Astrocyte (in vitro differentiated cells and primary cell): ENCODE data around the gene FAHD2A. TPM values are rescaled to one million over a fixed set of nuclear protein-coding genes. Genes with fewer than 3 reads are reported as not detected.
A peak's percentile ranks its signal among the peaks of the same experiment; 100 is the strongest.
"Not testable (repeated sequence)": the region's sequence is repeated elsewhere in the genome, so short reads cannot be mapped to it uniquely, and the experiment has no call there.

Source experiments
- DNase-seq: peaks from one replicate; pipeline ENCODE4 v3.0.0-alpha.2; 2010; ENCODE audit warnings: low read depth
- FAIRE-seq: peaks from 2 replicates; lab custom pipeline; 2011; peaks lifted over from hg19 to GRCh38; lab: Jason Lieb, UNC
- H2AFZ ChIP-seq: 2 replicates; pipeline ENCODE4 v1.6.0; 2012; ENCODE audit warnings: low read depth, low read length, inconsistent platforms
- H3K27ac ChIP-seq: 2 replicates; pipeline ENCODE4 v1.5.1; 2011; ENCODE audit warnings: low read depth, low read length, inconsistent platforms
- H3K27me3 ChIP-seq: 2 replicates; pipeline ENCODE4 v1.6.0; 2011; ENCODE audit warnings: low read length, inconsistent platforms; ENCODE audit not compliant: insufficient read depth
- H3K36me3 ChIP-seq: 2 replicates; pipeline ENCODE4 v1.5.1; 2011; ENCODE audit warnings: low read length, inconsistent platforms; ENCODE audit not compliant: insufficient read depth
- H3K4me1 ChIP-seq: 2 replicates; pipeline ENCODE4 v1.5.1; 2011; ENCODE audit warnings: low read length, inconsistent platforms; ENCODE audit not compliant: insufficient read depth
- H3K4me2 ChIP-seq: 2 replicates; pipeline ENCODE4 v1.6.0; 2012; ENCODE audit warnings: low read length, inconsistent platforms
- H3K4me3 ChIP-seq: 2 replicates; pipeline ENCODE4 v1.5.1; 2011; ENCODE audit warnings: low read depth, mild to moderate bottlenecking, low read length, inconsistent platforms; ENCODE audit not compliant: insufficient read depth
- H3K79me2 ChIP-seq: 2 replicates; pipeline ENCODE4 v1.6.0; 2012; ENCODE audit warnings: mild to moderate bottlenecking, low read length, inconsistent platforms; ENCODE audit not compliant: insufficient read depth
- H3K9ac ChIP-seq: 2 replicates; pipeline ENCODE4 v1.6.0; 2012; ENCODE audit warnings: mild to moderate bottlenecking, low read length, inconsistent platforms
- H3K9me3 ChIP-seq: 2 replicates; pipeline ENCODE4 v1.5.1; 2012; ENCODE audit warnings: low read depth, mild to moderate bottlenecking, low read length, inconsistent platforms; ENCODE audit not compliant: insufficient read depth
- H4K20me1 ChIP-seq: 2 replicates; pipeline ENCODE4 v1.6.0; 2012; ENCODE audit warnings: low read length, inconsistent platforms; ENCODE audit not compliant: insufficient read depth
- H3K27ac Mint-ChIP-seq: one replicate; pipeline ENCODE4 v1.8.0; 2021; ENCODE audit warnings: mild to moderate bottlenecking, mixed read lengths; ENCODE audit not compliant: unreplicated experiment
- H3K27me3 Mint-ChIP-seq: one replicate; pipeline ENCODE4 v1.8.0; 2021; ENCODE audit warnings: low read depth, mixed read lengths; ENCODE audit not compliant: unreplicated experiment
- H3K36me3 Mint-ChIP-seq: one replicate; pipeline ENCODE4 v1.8.0; 2021; ENCODE audit warnings: low read depth, mixed read lengths; ENCODE audit not compliant: unreplicated experiment
- H3K4me1 Mint-ChIP-seq: one replicate; pipeline ENCODE4 v1.8.0; 2021; ENCODE audit warnings: low read depth, mixed read lengths; ENCODE audit not compliant: unreplicated experiment
- H3K4me3 Mint-ChIP-seq: one replicate; pipeline ENCODE4 v1.8.0; 2021; ENCODE audit warnings: mild to moderate bottlenecking, moderate library complexity, mixed read lengths; ENCODE audit not compliant: unreplicated experiment
- H3K9me3 Mint-ChIP-seq: one replicate; pipeline ENCODE4 v1.8.0; 2021; ENCODE audit warnings: mild to moderate bottlenecking, mixed read lengths; ENCODE audit not compliant: unreplicated experiment
- total RNA-seq: library from RNA; stranded (reverse); gene quantifications from 2 replicates; pipeline ENCODE4 v1.2.1, GENCODE V29; 2021

FAHD2A gene
- total RNA-seq, 1 donor from 2014 or later = 21.9 TPM

- H3K36me3 ChIP-seq, H3K9me3 Mint-ChIP-seq, H3K27ac Mint-ChIP-seq, H3K4me3 Mint-ChIP-seq, H3K4me3 ChIP-seq, H3K27ac ChIP-seq, H3K27me3 Mint-ChIP-seq, H3K9me3 ChIP-seq, H3K27me3 ChIP-seq, H3K36me3 Mint-ChIP-seq, H3K4me1 Mint-ChIP-seq, DNase-seq, H3K4me1 ChIP-seq, H3K9ac ChIP-seq, H3K79me2 ChIP-seq, H4K20me1 ChIP-seq, H2AFZ ChIP-seq, H3K4me2 ChIP-seq: not testable (repeated sequence)
- FAIRE-seq = peak; percentile 81
These were observed 40.1 kb downstream of the FAHD2A start for GRCh38 chr2:95442474-95443099.

GRCh38 chr2:95445317-95445716 is 42.8 kb downstream of the FAHD2A start:
- H3K4me2 ChIP-seq, H3K27ac ChIP-seq, H2AFZ ChIP-seq, H3K4me3 ChIP-seq, H3K9me3 Mint-ChIP-seq, H3K36me3 Mint-ChIP-seq, H3K9me3 ChIP-seq, H3K36me3 ChIP-seq, FAIRE-seq, H3K4me1 Mint-ChIP-seq, H3K27me3 Mint-ChIP-seq, H3K27me3 ChIP-seq, DNase-seq, H3K27ac Mint-ChIP-seq, H4K20me1 ChIP-seq, H3K79me2 ChIP-seq, H3K4me3 Mint-ChIP-seq, H3K9ac ChIP-seq, H3K4me1 ChIP-seq: not testable (repeated sequence)

DNA sequence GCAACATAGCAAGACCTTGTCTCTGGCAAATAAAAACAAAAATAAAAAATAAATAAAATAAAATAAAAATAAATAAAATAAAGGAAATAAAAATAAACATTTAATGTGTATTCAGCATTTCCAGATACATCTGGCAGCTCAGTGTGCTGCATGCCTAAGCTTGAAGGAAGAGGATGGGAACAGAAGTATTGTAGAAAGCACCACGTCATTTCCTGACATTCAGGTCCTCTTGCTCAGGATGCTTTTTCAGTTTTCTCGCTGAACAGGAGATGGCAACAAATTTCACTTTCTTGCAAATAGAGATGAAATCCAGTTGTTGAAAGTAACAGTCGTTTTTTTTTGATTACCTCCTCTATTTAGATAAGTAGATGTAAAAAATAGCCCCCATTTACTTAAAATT is 60.8 kb downstream of the FAHD2A start:
- not testable (repeated sequence) for H3K79me2 ChIP-seq, H3K4me3 Mint-ChIP-seq, H2AFZ ChIP-seq, H3K27ac ChIP-seq, H3K4me1 ChIP-seq, H3K36me3 Mint-ChIP-seq, H3K36me3 ChIP-seq, FAIRE-seq, H3K27me3 ChIP-seq, H3K4me3 ChIP-seq, H3K4me2 ChIP-seq, DNase-seq, H4K20me1 ChIP-seq, H3K27ac Mint-ChIP-seq, H3K9me3 Mint-ChIP-seq, H3K4me1 Mint-ChIP-seq, H3K9ac ChIP-seq, H3K9me3 ChIP-seq, H3K27me3 Mint-ChIP-seq

Other genes starting within 250 kb of the FAHD2A start
- gene ZNF514, start 242.9 kb upstream of the FAHD2A start, total RNA-seq = 7.9 and 8.1 TPM in 2 replicates
- 4.1 and 5.5 TPM in 2 replicates for gene ZNF2, start 236.9 kb upstream of the FAHD2A start, total RNA-seq
- gene ZNF892, start 195.2 kb upstream of the FAHD2A start, total RNA-seq = 4.8 and 5.9 TPM in 2 replicates
- 0.93 and 1.2 TPM in 2 replicates for gene PROM2, start 128.3 kb upstream of the FAHD2A start, total RNA-seq
- 0.68 and 1.5 TPM in 2 replicates for gene KCNIP3, start 105.4 kb upstream of the FAHD2A start, total RNA-seq
- 0.91 TPM in 1 of 2 replicates, not detected in the other for gene TRIM43B, start 82.0 kb downstream of the FAHD2A start, total RNA-seq
- 0.70 TPM in 1 of 2 replicates, not detected in the other for gene TRIM43, start 189.3 kb downstream of the FAHD2A start, total RNA-seq